ENCODE results near the gene CERS1.

- TF ChIP-seq POLR2A (IDR thresholded peaks at IDR 0.05) (no peak), CTCF (IDR thresholded peaks at IDR 0.05) (no peak)
Observed at GRCh38 chr19:18943465-18943864, 47.5 kb upstream of the CERS1 start.
